Gastrocnemius medialis (tissue), 4 donors: ENCODE results near the gene RALY.

Source experiments
- POLR2A ChIP-seq, 2 donors: fragments of 450-650 bp; IDR thresholded peaks; one replicate each; pipeline ENCODE4 v1.6.1; 2017; ENCODE audit warnings: antibody characterized with exemption in 2 of 2, mild to moderate bottlenecking in 2 of 2, moderate library complexity in 2 of 2
- TF ChIP-seq, protein P1 (sequence below), 5 experiments: fragments of 450-650 bp in 3 of 5; fragments of 200-600 bp in 2 of 5; sonication (generic) in 2 of 5; IDR thresholded peaks in 4 of 5; conservative IDR thresholded peaks in 1 of 5; 1 replicate in 4 of 5; 2 replicates in 1 of 5; pipeline ENCODE4 v1.5.1; 2016 to 2019; ENCODE audit warnings: antibody characterized with exemption in 5 of 5, mild to moderate bottlenecking in 3 of 5, moderate library complexity in 3 of 5

GRCh38 chr20:34022151-34022838 is 28.6 kb downstream of the RALY start:
- TF ChIP-seq POLR2A (IDR thresholded peaks at IDR 0.05) = no peak
- TF ChIP-seq, protein P1, sequence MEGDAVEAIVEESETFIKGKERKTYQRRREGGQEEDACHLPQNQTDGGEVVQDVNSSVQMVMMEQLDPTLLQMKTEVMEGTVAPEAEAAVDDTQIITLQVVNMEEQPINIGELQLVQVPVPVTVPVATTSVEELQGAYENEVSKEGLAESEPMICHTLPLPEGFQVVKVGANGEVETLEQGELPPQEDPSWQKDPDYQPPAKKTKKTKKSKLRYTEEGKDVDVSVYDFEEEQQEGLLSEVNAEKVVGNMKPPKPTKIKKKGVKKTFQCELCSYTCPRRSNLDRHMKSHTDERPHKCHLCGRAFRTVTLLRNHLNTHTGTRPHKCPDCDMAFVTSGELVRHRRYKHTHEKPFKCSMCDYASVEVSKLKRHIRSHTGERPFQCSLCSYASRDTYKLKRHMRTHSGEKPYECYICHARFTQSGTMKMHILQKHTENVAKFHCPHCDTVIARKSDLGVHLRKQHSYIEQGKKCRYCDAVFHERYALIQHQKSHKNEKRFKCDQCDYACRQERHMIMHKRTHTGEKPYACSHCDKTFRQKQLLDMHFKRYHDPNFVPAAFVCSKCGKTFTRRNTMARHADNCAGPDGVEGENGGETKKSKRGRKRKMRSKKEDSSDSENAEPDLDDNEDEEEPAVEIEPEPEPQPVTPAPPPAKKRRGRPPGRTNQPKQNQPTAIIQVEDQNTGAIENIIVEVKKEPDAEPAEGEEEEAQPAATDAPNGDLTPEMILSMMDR (IDR thresholded peaks at IDR 0.05 in 4 of 5, conservative IDR thresholded peaks at IDR 0.05 in 1 of 5) = no peak
